Neural cell (in vitro differentiated cells): Measurements from ENCODE around the gene CMAS. TPM values are rescaled to one million over a fixed set of nuclear protein-coding genes. Genes with fewer than 3 reads are reported as not detected.
"Not testable (repeated sequence)": the region's sequence is repeated elsewhere in the genome, so short reads cannot be mapped to it uniquely, and the experiment has no call there.

Experiments used
- H2AFZ ChIP-seq: fragments of 200-600, 300-800 bp; sonication (generic), shearing (Covaris generic); 2 replicates; pipeline ENCODE4 v1.6.0; 2014; ENCODE audit warnings: low read depth, mild to moderate bottlenecking, antibody characterized with exemption, low read length, moderate library complexity
- H3F3A ChIP-seq: fragments of 200-600 bp; shearing (Covaris generic); 2 replicates; pipeline ENCODE4 v1.6.1; 2016; ENCODE audit warnings: mild to moderate bottlenecking, moderate library complexity, mixed read lengths, antibody characterized with exemption, low read length; ENCODE audit not compliant: insufficient read depth, poor library complexity, severe bottlenecking
- H3K27ac ChIP-seq: fragments of 200-600, 300-800 bp; sonication (generic), shearing (Covaris generic); 2 replicates; pipeline ENCODE4 v1.5.1; 2014; ENCODE audit warnings: mild to moderate bottlenecking, low read length, moderate library complexity
- H3K27me3 ChIP-seq: fragments of 300-800, 200-600 bp; sonication (generic), shearing (Covaris generic); 2 replicates; pipeline ENCODE4 v1.6.0; 2014; ENCODE audit warnings: mild to moderate bottlenecking, low read depth, low read length, moderate library complexity; ENCODE audit not compliant: insufficient read depth
- H3K36me3 ChIP-seq: fragments of 300-800, 200-600 bp; sonication (generic), shearing (Covaris generic); 2 replicates; pipeline ENCODE4 v1.5.1; 2014; ENCODE audit warnings: mild to moderate bottlenecking, antibody characterized with exemption, low read length, moderate library complexity; ENCODE audit not compliant: insufficient read depth
- H3K4me2 ChIP-seq: fragments of 300-800, 200-600 bp; sonication (generic), shearing (Covaris generic); 2 replicates; pipeline ENCODE4 v1.6.0; 2014; ENCODE audit warnings: mild to moderate bottlenecking, low read length
- H3K4me3 ChIP-seq: fragments of 300-800, 200-600 bp; sonication (generic), shearing (Covaris generic); 2 replicates; pipeline ENCODE4 v1.5.1; 2014; ENCODE audit warnings: mild to moderate bottlenecking, low read length, moderate library complexity
- H3K79me2 ChIP-seq: fragments of 200-600 bp; shearing (Covaris generic); replicated peaks from 2 replicates; pipeline ENCODE4 v1.6.0; 2014; ENCODE audit warnings: mild to moderate bottlenecking, low read length, moderate library complexity; ENCODE audit not compliant: insufficient read depth
- H3K9ac ChIP-seq: fragments of 300-800, 200-600 bp; sonication (generic), shearing (Covaris generic); 2 replicates; pipeline ENCODE4 v1.6.1; 2016; ENCODE audit warnings: mild to moderate bottlenecking, low read length, mixed read lengths
- H3K9me2 ChIP-seq: fragments of 200-600 bp; shearing (Covaris generic); 2 replicates; pipeline ENCODE4 v1.6.1; 2016; ENCODE audit warnings: mild to moderate bottlenecking, low read length, mixed read lengths; ENCODE audit not compliant: insufficient read depth
- H3K9me3 ChIP-seq: fragments of 200-600, 300-800 bp; sonication (generic), shearing (Covaris generic); 2 replicates; pipeline ENCODE4 v1.6.1; 2016; ENCODE audit warnings: mild to moderate bottlenecking, mixed run types, low read length, moderate library complexity, mixed read lengths
- H4K20me1 ChIP-seq: fragments of 200-600 bp; shearing (Covaris generic); 2 replicates; pipeline ENCODE4 v1.6.1; 2016; ENCODE audit warnings: mild to moderate bottlenecking, mixed run types; ENCODE audit not compliant: insufficient read depth
- CTCF ChIP-seq: fragments of 450-650 bp; IDR thresholded peaks from 2 replicates; pipeline ENCODE4 v1.5.1; 2014; ENCODE audit warnings: antibody characterized with exemption, mild to moderate bottlenecking, moderate library complexity; ENCODE audit not compliant: poor library complexity, severe bottlenecking
- EP300 ChIP-seq: fragments of 450-650 bp; conservative IDR thresholded peaks from 2 replicates; pipeline ENCODE4 v1.6.1; 2014; ENCODE audit warnings: antibody characterized with exemption, mild to moderate bottlenecking, moderate library complexity; ENCODE audit not compliant: poor library complexity, severe bottlenecking
- EZH2 ChIP-seq: fragments of 200-600, 300-800 bp; shearing (Covaris generic), sonication (generic); IDR thresholded peaks from 2 replicates; pipeline ENCODE4 v1.6.1; 2014; ENCODE audit warnings: antibody characterized with exemption, low read length, borderline replicate concordance, mild to moderate bottlenecking; ENCODE audit not compliant: insufficient read depth, poor library complexity, severe bottlenecking
- MXI1 ChIP-seq: fragments of 450-650 bp; conservative IDR thresholded peaks from 2 replicates; pipeline ENCODE4 v1.6.1; 2014; ENCODE audit warnings: antibody characterized with exemption, mild to moderate bottlenecking; ENCODE audit not compliant: poor library complexity, severe bottlenecking
- POLR2AphosphoS5 ChIP-seq: IDR thresholded peaks from 2 replicates; pipeline ENCODE4 v1.6.1; 2012
- RAD21 ChIP-seq: fragments of 450-650 bp; conservative IDR thresholded peaks from 2 replicates; pipeline ENCODE4 v1.6.1; 2014; ENCODE audit warnings: antibody characterized with exemption, mild to moderate bottlenecking, moderate library complexity
- REST ChIP-seq: IDR thresholded peaks from 2 replicates; pipeline ENCODE4 v1.6.1; 2012; ENCODE audit warnings: borderline replicate concordance
- SMC3 ChIP-seq: fragments of 450-650 bp; conservative IDR thresholded peaks from 2 replicates; pipeline ENCODE4 v1.6.1; 2014; ENCODE audit warnings: antibody characterized with exemption, mild to moderate bottlenecking, moderate library complexity; ENCODE audit not compliant: poor library complexity
- TAF1 ChIP-seq: IDR thresholded peaks from 2 replicates; pipeline ENCODE4 v1.6.1; 2012; ENCODE audit warnings: low read depth
- polyA plus RNA-seq: library from polyadenylated mRNA; depleted of rRNA; stranded (reverse); fragments of >200 nt; gene quantifications from 2 replicates; pipeline ENCODE4 v1.2.3, GENCODE V29; 2014

The CMAS gene
- polyA plus RNA-seq, 1 donor from 2014 or later = 85.2 TPM

DNA sequence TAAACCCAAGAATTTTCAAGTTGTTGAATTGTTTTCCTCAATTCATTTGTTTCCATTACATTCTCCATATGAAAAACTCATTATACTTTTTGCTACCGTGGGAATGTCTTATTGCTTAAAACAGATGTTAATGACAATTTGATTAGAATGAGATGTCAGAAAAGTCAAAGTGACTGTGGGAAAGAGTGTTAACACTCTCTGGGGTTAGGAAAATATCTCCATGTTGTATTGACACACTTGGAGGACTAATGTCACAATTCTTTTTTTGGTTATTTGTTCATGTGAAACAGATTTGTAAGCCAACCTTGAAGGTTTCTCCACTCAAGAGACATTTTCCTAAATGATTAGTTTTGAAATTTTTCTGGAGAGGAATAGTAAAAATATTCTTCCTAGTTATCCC lies 47.2 kb upstream of the CMAS start:
- H3K27me3 ChIP-seq = no peaks in the 10 kb centered on the region

GRCh38 chr12:22002430-22002829 lies 43.6 kb upstream of the CMAS start:
- H3K36me3 ChIP-seq = no peaks in the 10 kb centered on the region
- no peaks in the 10 kb centered on the region for H3K9me3 ChIP-seq
- no peak overlapping the region for H3K27ac ChIP-seq
- no peaks in the 10 kb centered on the region for H3F3A ChIP-seq
- no peaks in the 10 kb centered on the region for H4K20me1 ChIP-seq
- H3K4me2 ChIP-seq = no peak overlapping the region
- H2AFZ ChIP-seq = no peak overlapping the region
- no peaks in the 10 kb centered on the region for H3K79me2 ChIP-seq
- TF ChIP-seq RAD21 (no peak), EP300 (no peak), POLR2AphosphoS5 (no peak), EZH2 (no peak), CTCF (no peak), TAF1 (no peak), SMC3 (no peak)
- H3K27me3 ChIP-seq = no peaks in the 10 kb centered on the region
- no peak overlapping the region for H3K4me3 ChIP-seq
- H3K9ac ChIP-seq = no peak overlapping the region
- no peaks in the 10 kb centered on the region for H3K9me2 ChIP-seq

More for the DNA sequence above, 47.2 kb upstream of the CMAS start:
- TF ChIP-seq SMC3 = no peak
- no peak for TF ChIP-seq TAF1
- TF ChIP-seq REST = no peak
- no peak for TF ChIP-seq EZH2
- TF ChIP-seq RAD21 = no peak
- TF ChIP-seq CTCF = no peak
- TF ChIP-seq EP300 = no peak
- no peak for TF ChIP-seq POLR2AphosphoS5
- no peak for TF ChIP-seq MXI1
- Histone ChIP-seq H3K9me2 (no peaks in the 10 kb centered on the region), H2AFZ (no peak overlapping the region), H3K79me2 (no peaks in the 10 kb centered on the region), H3K36me3 (no peaks in the 10 kb centered on the region), H4K20me1 (no peaks in the 10 kb centered on the region), H3K4me3 (no peak overlapping the region), H3K4me2 (no peak overlapping the region), H3F3A (no peaks in the 10 kb centered on the region), H3K27ac (no peak overlapping the region), H3K9ac (no peak overlapping the region), H3K9me3 (no peaks in the 10 kb centered on the region)

DNA sequence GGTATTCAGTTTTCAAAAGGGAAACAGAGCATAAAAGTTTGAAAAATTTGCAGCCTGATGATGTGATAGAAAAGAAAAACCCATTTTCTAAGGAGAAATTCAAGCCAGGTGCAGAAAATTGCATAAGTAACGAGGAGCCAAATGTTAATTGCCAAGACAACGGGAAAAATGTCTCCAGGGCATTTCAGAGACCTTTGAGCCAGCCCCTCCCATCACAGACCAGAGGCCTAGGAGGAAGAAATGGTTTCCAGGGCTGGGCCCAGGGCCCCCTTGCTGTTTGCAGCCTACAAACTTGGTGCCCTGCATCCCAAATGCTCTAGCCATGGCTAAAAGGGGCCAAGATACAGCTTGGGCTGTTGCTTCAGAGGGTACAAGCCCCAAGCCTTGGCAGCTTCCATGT lies 38.2 kb upstream of the CMAS start:
- not testable (repeated sequence) for H3F3A ChIP-seq, H3K9me3 ChIP-seq

More for the DNA sequence above, 38.2 kb upstream of the CMAS start:
- H4K20me1 ChIP-seq, H3K36me3 ChIP-seq, H3K4me2 ChIP-seq, H3K9me2 ChIP-seq, H2AFZ ChIP-seq, H3K27me3 ChIP-seq, H3K4me3 ChIP-seq, H3K27ac ChIP-seq, H3K79me2 ChIP-seq, H3K9ac ChIP-seq: not testable (repeated sequence)
